ENCODE measurements around the gene MUS81. TPM values are rescaled to one million over a fixed set of nuclear protein-coding genes. Genes with fewer than 3 reads are reported as not detected.
"Not testable (repeated sequence)": the region's sequence is repeated elsewhere in the genome, so short reads cannot be mapped to it uniquely, and the experiment has no call there.

The MUS81 gene
- total and polyA plus RNA-seq, 9 donors: 15.9 to 87.0 (median 55.7) TPM

DNA sequence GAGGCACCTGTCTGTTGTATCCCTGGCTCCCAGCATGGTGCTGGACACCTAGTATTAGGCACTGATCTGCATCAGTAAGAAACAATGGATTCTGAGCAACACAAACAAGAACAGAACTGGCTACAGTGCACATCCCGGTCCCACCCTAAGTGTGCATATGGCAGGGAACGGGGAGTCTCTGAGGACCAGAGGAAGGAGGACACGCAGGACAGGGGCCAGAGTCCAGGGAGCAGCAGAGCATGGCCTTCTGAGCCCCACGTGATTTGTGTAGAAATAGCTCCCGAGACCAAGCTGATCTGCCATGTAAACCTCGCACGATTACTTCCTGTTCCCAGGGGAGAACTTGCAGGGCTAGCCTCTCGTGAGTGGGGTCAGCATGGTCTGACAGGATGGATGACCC is 39.1 kb upstream of the MUS81 start:
- H3K4me1 ChIP-seq (ENCODE audit: insufficient read depth): peaks cover 2% of the 10 kb centered on the region
- no peaks in the 10 kb centered on the region for H3K36me3 ChIP-seq
- intact Hi-C loops (cut with DNase I): no loop called here
- H3K27me3 ChIP-seq: no peaks in the 10 kb centered on the region
- DNase-seq: no peak
- TF ChIP-seq, protein P1, sequence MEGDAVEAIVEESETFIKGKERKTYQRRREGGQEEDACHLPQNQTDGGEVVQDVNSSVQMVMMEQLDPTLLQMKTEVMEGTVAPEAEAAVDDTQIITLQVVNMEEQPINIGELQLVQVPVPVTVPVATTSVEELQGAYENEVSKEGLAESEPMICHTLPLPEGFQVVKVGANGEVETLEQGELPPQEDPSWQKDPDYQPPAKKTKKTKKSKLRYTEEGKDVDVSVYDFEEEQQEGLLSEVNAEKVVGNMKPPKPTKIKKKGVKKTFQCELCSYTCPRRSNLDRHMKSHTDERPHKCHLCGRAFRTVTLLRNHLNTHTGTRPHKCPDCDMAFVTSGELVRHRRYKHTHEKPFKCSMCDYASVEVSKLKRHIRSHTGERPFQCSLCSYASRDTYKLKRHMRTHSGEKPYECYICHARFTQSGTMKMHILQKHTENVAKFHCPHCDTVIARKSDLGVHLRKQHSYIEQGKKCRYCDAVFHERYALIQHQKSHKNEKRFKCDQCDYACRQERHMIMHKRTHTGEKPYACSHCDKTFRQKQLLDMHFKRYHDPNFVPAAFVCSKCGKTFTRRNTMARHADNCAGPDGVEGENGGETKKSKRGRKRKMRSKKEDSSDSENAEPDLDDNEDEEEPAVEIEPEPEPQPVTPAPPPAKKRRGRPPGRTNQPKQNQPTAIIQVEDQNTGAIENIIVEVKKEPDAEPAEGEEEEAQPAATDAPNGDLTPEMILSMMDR (IDR thresholded peaks at IDR 0.05): no peak
- TF ChIP-seq EP300 (IDR thresholded peaks at IDR 0.05): no peak
- no peak for TF ChIP-seq POLR2A (IDR thresholded peaks at IDR 0.05)
- H3K27ac ChIP-seq: no peak overlapping the region
- H3K9me3 ChIP-seq: no peaks in the 10 kb centered on the region
- no peak overlapping the region for H3K4me3 ChIP-seq
- 55 to 65% (median 60%) methylated on average over 8 of the region's 8 CpGs for WGBS, 3 donors

- Histone ChIP-seq H3K36me3 (no peaks in the 10 kb centered on the region), H3K27ac (no peak overlapping the region), H3K27me3 (no peaks in the 10 kb centered on the region), H3K9me3 (no peaks in the 10 kb centered on the region), H3K4me1 (ENCODE audit: insufficient read depth) (no peaks in the 10 kb centered on the region), H3K4me3 (no peak overlapping the region)
- intact Hi-C loops (cut with DNase I): no loop called here
- DNase-seq: no peak
- WGBS, 3 donors: 71 to 77% (median 77%) methylated on average over 15 of the region's 15 CpGs
- TF ChIP-seq, protein P1 (IDR thresholded peaks at IDR 0.05): no peak
- TF ChIP-seq EP300 (IDR thresholded peaks at IDR 0.05) (no peak), POLR2A (IDR thresholded peaks at IDR 0.05) (no peak)
These were observed 37.3 kb upstream of the MUS81 start for GRCh38 chr11:65822776-65823528.

DNA sequence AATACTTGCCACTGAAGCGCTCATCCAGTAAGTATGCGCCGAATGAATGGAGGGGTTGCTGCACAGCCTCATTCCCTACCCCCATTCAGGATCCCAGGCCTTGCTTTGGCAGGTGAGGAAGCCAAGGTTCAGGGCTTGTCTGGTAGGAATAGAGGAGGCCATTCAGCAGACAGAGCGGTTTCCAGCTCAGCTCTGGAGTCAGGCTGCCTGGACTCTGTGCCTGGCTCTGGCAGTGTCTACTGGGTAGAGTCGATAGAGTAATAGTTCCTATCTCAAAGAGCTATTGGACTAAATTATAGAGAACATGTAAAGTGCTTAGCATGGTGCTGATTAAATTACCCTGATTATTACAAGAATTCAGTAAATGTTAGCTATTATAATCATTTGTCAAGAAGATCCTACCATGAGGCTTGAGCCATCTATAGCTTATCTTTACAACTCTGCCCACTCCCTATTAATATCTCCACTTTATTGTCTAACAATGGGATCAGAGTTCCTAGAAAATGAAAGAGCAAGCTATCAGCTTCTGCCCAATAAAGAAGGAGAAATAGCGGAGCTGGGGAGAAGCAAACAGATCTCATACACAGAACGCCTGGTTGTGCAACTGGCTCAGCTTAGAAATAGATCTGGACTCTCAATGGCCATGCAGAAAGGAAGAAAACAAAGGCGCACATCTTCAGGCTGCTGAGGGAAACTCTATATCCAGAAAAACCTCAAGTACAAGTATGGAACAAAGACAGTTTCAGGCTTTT is 33.1 kb upstream of the MUS81 start:
- no peak for DNase-seq
- intact Hi-C loops (cut with DNase I): no loop called here
- Histone ChIP-seq H3K4me1 (ENCODE audit: insufficient read depth) (no peaks in the 10 kb centered on the region), H3K4me3 (no peak overlapping the region), H3K36me3 (no peaks in the 10 kb centered on the region), H3K27ac (no peak overlapping the region), H3K9me3 (no peaks in the 10 kb centered on the region), H3K27me3 (no peaks in the 10 kb centered on the region)
- 80 to 85% (median 84%) methylated on average over 8 of the region's 8 CpGs for WGBS, 3 donors
- TF ChIP-seq POLR2A (IDR thresholded peaks at IDR 0.05) (no peak), EP300 (IDR thresholded peaks at IDR 0.05) (no peak)
- TF ChIP-seq, protein P1 (IDR thresholded peaks at IDR 0.05): no peak

DNA sequence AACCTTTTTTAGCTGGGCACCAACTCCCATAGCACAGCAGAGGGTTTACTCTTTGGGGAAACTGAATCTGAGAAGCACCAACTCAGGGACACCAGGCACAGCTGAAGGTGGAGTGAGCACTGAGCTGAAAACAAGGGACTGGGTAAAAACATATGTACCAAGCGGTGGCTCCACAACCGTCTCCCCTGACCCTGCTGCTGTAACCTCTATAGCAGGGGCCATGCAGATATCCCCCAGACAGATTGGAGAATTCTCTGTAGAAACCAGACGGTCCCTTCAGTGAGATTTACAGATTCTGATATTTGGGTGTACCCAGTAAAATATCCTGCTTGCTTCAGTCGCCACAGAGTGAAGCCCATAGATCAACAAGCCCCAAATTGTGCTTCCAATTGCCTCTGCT is 30.8 kb upstream of the MUS81 start:
- Histone ChIP-seq H3K4me3 (no peak overlapping the region), H3K9me3 (no peaks in the 10 kb centered on the region), H3K4me1 (ENCODE audit: insufficient read depth) (peaks cover 2% of the 10 kb centered on the region), H3K27me3 (no peaks in the 10 kb centered on the region), H3K36me3 (no peaks in the 10 kb centered on the region), H3K27ac (no peak overlapping the region)
- WGBS, 3 donors: 57 to 60% (median 59%) methylated on average over 4 of the region's 4 CpGs
- no peak for DNase-seq
- intact Hi-C loops (cut with DNase I): no loop called here
- TF ChIP-seq, protein P1 (IDR thresholded peaks at IDR 0.05): no peak
- TF ChIP-seq EP300 (IDR thresholded peaks at IDR 0.05) (no peak), POLR2A (IDR thresholded peaks at IDR 0.05) (no peak)

DNA sequence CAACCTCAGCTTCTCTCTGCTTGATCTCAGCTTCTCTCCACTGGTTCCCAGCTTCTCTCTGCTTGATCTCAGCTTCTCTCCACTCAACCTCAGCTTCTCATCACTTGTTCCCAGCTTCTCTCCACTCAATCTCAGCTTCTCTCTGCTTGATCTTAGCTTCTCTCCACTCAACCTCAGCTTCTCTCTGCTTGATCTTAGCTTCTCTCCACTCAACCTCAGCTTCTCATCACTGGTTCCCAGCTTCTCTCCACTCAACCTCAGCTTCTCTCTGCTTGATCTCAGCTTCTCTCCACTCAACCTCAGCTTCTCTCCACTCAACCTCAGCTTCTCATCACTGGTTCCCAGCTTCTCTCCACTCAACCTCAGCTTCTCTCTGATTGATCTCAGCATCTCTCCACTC is 28.0 kb upstream of the MUS81 start:
- DNase-seq; H3K27me3 ChIP-seq; H3K9me3 ChIP-seq; intact Hi-C loops (cut with DNase I); H3K36me3 ChIP-seq; H3K4me3 ChIP-seq; H3K27ac ChIP-seq; H3K4me1 ChIP-seq (ENCODE audit: insufficient read depth): not testable (repeated sequence)

Measured in ovary (tissue), 9 donors.